GM18526 (cell line): ENCODE measurements around the gene TMEM202.

Source experiments
- POLR2A ChIP-seq: IDR thresholded peaks from 3 replicates; pipeline ENCODE4 v1.6.1; 2011; ENCODE audit not compliant: insufficient read length; ENCODE audit errors: extremely low read depth

TMEM202 gene

DNA sequence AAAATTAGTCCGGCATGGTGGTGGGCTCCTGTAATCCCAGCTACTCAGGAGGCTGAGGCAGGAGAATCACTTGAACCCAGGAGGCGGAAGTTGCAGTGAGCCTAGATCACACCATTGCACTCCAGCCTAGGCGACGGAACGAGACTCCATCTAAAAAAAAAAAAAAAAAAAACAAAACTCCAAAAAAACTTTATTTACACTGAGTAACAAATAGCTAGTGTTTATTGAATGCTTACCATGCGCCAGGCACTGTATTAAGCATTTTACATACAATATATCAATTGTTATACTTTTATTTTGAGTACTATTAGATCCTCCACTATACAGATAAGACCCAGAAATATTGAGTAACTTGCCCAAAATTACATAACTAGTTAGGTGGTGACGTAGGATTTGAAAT, 58.6 kb downstream of the TMEM202 start:
- no peak for TF ChIP-seq POLR2A
